ENCODE data around the gene TNFSF11. TPM values are rescaled to one million over a fixed set of nuclear protein-coding genes. Genes with fewer than 3 reads are reported as not detected.
"Not testable (repeated sequence)": the region's sequence is repeated elsewhere in the genome, so short reads cannot be mapped to it uniquely, and the experiment has no call there.

The TNFSF11 gene
- polyA plus RNA-seq, 4 donors, result 0.30 to 0.76 (median 0.47) TPM

- not testable (repeated sequence) for DNase-seq (ENCODE audit: low read depth in 4 of 4, low spot score in 3 of 4)
Observed at GRCh38 chr13:42559573-42560218, 14.3 kb upstream of the TNFSF11 start.

DNA sequence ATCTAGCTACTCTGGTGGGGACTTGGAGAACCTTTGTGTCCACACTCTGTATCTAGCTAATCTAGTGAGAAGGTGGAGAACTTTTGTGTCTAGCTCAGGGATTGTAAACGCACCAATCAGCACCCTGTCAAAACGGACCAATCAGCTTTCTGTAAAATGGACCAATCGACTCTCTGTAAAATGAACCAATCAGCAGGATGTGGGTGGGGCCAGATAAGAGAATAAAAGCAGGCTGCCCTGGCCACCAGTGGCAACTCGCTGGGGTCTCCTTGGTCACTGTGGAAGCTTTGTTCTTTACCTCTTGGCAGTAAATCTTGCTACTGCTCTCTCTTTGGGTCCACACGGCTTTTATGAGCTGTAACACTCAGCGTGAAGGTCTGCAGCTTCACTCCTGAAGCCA, 13.6 kb upstream of the TNFSF11 start:
- not testable (repeated sequence) for DNase-seq (ENCODE audit: low read depth in 4 of 4, low spot score in 3 of 4)

- no peak for DNase-seq (ENCODE audit: low read depth in 4 of 4, low spot score in 3 of 4)
Observed at GRCh38 chr13:42561752-42562467, 12.0 kb upstream of the TNFSF11 start.

DNA sequence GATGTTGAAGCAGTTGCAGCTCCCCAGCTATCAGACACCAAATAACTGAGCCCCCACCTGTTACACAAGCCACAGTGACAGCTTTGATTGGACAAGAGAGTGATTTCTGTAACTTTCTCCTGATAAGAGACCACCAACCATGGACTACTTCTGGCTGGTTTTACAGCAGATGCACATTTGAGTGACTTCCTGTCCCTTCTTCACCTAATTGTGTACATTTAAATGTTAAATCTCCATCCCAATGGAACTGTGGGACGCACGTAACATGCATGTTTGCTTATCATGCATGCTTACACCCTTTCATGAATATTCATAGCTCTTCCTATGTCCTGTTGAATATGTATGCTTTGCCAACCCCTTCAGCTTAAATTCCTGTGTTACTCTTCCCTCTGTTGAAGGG, 6.0 kb upstream of the TNFSF11 start:
- DNase-seq (ENCODE audit: low read depth in 4 of 4, low spot score in 3 of 4), result no peak

DNA sequence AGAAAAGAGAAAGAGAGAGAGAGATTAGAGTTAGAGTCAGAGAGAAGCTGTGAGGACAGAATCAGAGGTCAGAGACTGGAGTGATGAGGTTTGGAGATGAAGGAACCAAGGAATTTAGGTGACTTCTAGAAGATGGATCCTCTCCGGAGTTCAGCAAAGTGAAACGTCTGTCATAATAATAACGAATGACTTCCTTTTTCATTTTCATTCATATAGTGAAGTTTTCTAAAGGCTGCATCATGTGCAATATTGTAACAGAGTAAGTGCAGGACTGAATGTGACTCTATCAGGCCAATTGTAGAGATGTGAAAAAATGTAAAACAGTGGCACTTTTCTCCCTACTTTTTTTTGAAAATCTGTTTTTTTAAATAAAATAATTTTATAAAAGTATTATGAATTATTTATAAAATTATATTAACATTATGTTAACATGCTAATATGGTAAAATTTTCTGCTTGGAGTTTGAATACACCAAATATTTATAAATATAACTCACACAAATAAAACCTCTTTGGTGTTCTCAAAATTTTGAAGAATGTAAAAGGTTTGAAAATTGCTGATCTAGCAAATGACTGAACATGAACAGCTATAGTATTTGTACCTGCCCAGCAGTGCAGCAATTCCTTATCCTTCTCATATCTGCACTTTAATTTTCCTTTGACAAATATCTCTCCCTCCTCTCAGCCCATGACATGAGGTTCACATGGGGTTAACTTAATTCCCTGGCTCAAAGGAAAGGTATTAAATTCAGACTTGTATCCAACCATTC, 4.2 kb upstream of the TNFSF11 start:
- no peak for DNase-seq (ENCODE audit: low read depth in 4 of 4, low spot score in 3 of 4)

DNA sequence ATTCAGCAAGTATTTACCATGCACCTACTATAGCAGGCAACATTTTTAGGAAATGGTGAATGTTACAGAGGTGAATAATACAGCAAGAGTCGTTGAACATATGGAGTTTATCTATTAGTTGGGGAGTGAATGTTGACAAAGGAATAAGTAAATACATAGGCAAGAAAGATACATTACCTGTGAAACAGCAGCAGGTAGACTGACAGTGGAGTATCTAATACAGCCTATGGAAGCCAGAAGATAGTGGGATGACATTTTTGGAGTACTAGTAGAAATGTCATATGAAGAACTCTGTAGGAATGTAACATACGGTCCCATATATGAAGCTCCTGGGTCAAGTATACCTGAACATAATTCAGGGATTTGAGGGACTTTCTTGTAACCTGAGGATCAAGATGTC, 2.1 kb upstream of the TNFSF11 start:
- no peak for DNase-seq (ENCODE audit: low read depth in 4 of 4, low spot score in 3 of 4)

- no peak for DNase-seq (ENCODE audit: low read depth in 4 of 4, low spot score in 3 of 4)
Observed at GRCh38 chr13:42574435-42575311, 721 bp downstream of the TNFSF11 start.

GRCh38 chr13:42575938-42576337, 2.0 kb downstream of the TNFSF11 start:
- no peak for DNase-seq (ENCODE audit: low read depth in 4 of 4, low spot score in 3 of 4)

DNA sequence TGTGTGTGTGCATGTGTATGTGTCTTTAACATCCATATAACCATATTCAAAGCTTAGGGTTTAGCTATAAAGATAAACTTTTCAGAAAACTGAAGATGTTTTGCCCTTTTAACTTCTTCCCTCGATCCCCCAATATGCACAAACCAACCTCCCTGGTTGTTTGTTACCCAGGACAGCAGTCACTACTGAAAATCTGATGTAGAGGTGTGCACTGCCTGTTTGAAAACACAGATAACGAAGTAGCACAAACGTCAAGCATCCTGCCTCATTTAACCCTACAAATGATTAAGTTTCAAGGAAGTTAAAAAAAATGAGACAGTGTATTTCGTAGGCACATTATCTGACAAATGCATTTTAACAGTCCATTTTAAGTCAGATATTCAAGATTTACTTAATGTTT, 3.6 kb downstream of the TNFSF11 start:
- no peak for DNase-seq (ENCODE audit: low read depth in 4 of 4, low spot score in 3 of 4)

DNA sequence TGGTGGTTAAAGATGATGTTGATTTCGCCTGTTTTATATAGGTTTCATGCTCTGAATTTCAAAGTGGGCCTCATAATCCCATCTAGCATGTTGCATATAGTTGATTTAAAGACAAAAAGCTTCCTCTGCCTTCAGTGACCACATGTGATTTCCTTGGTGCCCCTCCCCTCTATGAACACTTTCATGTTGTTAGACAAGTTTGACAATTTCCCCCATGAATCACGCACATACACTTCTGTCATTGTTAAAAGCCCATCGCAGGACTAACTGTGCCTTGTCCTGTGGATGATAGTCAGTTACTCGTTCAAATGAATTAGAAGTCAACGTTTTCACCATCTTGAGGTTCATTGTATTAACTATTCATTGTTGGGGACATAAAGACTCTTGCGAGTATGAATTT, 6.7 kb downstream of the TNFSF11 start:
- DNase-seq (ENCODE audit: low read depth in 4 of 4, low spot score in 3 of 4), result no peak

DNA sequence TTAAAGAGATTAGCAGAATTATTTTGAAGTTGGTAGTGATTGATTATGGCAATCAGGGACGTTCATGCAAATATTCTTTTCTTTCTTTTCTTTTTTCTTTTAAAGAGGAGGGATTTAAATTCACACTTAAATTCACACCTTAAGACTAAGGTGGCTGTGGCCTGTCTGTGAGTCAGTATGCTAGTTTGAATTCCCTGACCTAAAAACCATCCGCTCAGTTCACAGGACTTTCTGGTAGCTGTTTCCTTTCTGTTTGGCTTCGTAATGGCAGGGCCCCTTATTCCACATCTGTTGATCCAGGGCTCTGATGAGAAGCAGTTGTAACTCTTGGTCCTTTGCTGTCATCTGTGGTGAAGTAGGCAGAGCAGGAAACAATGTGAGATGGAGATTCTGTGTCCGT, 7.5 kb downstream of the TNFSF11 start:
- no peak for DNase-seq (ENCODE audit: low read depth in 4 of 4, low spot score in 3 of 4)

DNA sequence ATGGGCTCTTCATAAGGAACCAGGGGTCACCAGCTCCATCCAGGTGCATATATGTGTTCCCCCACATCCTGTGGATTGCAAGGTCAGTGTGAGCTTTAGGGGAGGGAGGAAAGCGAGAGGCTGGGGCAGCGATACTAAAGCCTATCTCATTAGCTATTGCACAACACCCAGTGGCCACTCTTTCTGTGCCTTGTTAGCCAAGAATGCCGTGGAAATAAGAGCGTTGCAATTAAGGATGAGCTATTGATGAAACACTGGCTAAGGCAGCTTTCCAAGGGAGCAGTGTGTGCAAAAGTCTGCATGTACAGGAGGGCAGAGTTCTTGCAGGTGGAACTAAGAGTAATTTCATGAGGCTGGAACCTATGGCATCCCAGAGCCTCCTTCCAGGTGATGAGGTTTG, 17.6 kb downstream of the TNFSF11 start:
- DNase-seq (ENCODE audit: low read depth in 4 of 4, low spot score in 3 of 4), result no peak

DNA sequence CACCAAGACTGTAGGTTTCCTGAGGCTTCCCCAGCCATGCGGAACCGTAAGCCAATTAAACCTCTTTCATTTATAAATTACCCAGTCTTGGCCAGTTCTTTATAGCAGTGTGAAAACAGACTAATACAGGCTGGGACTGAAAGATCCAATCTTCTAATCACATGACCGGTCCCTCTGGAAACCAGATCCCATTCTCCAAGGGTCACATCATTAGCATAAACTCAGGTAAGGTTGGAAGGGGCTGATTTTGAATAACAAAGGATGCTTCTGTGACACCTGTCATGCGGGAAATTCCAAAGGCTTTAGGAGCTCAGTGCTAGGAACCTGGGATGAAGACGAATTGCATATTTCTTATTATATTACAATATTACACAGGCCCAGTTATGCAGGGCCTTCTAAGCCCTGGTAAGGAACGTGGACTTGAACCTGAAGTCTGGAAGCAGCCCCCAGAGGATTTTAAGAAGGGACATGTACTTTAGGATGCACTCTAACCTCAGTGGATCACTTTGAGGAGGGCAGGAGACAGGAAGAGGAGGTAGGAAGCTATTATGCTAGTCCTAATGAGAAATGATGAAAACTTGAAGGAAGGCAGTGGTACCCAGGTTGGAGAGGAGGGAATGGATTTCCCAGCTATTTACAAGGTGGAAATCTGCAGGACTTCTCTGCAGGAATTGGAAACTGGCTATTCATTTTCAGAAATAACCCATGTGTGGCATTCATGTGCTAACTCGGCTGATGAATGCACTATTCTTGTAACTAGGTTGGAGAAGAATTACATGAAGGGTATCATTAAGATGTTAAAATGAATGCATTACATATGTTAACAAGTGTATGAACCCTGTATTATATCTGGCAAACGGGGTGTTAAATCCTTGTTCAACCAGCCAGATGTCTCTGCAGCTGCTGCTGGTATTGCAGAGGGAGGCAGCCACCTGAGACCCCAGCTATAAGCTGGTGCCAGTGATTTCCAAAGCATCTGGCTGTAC, 19.3 kb downstream of the TNFSF11 start:
- no peak for DNase-seq (ENCODE audit: low read depth in 4 of 4, low spot score in 3 of 4)

GRCh38 chr13:42594481-42595252, 20.7 kb downstream of the TNFSF11 start:
- DNase-seq (ENCODE audit: low read depth in 4 of 4, low spot score in 3 of 4), result peak; percentile 40 to 58 (median 50)

GRCh38 chr13:42595253-42595571, 21.3 kb downstream of the TNFSF11 start:
- no peak for DNase-seq (ENCODE audit: low read depth in 4 of 4, low spot score in 3 of 4)

- no peak for DNase-seq (ENCODE audit: low read depth in 4 of 4, low spot score in 3 of 4)
Observed at GRCh38 chr13:42597505-42597904, 23.6 kb downstream of the TNFSF11 start.

DNA sequence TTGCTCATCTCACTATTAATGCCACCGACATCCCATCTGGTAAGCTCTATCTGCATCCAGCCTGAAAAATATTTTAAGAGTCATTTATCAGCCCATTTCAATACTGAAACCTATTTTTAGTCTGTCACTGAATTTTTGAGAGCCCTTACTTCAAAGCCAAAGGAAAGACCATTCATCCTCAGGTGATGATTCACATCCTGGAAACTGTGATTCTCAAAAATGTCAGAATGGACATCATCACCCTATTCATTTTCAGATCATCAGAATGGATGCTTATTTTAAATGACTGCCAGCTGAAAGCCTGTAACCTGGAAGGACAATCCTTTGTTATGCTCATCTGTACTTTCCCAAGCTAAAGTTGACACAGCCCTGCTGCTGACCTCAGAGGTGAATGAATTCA, 27.0 kb downstream of the TNFSF11 start:
- no peak for DNase-seq (ENCODE audit: low read depth in 4 of 4, low spot score in 3 of 4)

DNA sequence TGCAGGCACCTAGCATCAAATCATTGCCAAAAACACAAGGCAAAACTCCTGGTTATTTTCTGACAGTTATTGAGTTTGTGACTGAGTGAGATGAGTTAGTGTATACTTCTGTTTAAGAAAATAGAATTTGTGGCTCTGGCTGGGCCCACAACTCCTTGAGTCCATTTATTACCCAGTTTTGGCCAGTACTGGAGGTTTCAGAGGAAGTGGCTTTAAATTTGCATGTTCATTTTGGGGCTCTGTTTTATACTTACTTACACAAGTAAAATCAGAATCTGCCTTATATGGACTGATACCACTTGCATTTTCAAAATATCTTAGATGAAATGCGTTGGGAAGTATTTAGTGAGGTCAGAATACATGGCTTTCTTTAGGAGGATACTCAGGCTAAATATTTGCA, 29.0 kb downstream of the TNFSF11 start:
- no peak for DNase-seq (ENCODE audit: low read depth in 4 of 4, low spot score in 3 of 4)

DNA sequence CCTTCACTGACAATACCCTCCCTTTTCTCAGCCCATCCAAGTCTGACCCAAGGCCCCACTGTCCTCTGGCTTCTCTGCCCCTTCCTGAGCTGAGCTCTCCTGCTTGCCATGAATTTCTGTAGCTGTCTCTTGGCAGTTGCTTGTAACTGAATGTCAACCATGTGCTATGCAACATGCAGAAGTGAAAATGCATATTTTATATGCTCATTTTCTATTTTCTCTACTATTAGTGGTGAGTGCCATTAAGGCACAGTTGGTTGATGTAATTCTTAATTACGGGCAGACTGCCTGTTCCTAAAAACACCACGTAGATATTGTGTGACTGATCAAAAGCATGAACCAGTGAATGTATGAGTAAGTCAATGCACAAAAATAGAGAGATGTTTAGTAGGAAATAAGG, 29.6 kb downstream of the TNFSF11 start:
- DNase-seq (ENCODE audit: low read depth in 4 of 4, low spot score in 3 of 4), result no peak
